GM12874 (cell line): ENCODE measurements around the gene SAMD8.

ENCODE experiments used
- TF ChIP-seq, protein P1 (sequence below): IDR thresholded peaks from 2 replicates; pipeline ENCODE4 v1.5.1; 2011; ENCODE audit warnings: low read depth, mild to moderate bottlenecking, control low read depth, low read length, moderate library complexity; ENCODE audit not compliant: insufficient read depth

The SAMD8 gene

GRCh38 chr10:75067272-75067671, 44.2 kb upstream of the SAMD8 start:
- TF ChIP-seq, protein P1, sequence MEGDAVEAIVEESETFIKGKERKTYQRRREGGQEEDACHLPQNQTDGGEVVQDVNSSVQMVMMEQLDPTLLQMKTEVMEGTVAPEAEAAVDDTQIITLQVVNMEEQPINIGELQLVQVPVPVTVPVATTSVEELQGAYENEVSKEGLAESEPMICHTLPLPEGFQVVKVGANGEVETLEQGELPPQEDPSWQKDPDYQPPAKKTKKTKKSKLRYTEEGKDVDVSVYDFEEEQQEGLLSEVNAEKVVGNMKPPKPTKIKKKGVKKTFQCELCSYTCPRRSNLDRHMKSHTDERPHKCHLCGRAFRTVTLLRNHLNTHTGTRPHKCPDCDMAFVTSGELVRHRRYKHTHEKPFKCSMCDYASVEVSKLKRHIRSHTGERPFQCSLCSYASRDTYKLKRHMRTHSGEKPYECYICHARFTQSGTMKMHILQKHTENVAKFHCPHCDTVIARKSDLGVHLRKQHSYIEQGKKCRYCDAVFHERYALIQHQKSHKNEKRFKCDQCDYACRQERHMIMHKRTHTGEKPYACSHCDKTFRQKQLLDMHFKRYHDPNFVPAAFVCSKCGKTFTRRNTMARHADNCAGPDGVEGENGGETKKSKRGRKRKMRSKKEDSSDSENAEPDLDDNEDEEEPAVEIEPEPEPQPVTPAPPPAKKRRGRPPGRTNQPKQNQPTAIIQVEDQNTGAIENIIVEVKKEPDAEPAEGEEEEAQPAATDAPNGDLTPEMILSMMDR = no peak

DNA sequence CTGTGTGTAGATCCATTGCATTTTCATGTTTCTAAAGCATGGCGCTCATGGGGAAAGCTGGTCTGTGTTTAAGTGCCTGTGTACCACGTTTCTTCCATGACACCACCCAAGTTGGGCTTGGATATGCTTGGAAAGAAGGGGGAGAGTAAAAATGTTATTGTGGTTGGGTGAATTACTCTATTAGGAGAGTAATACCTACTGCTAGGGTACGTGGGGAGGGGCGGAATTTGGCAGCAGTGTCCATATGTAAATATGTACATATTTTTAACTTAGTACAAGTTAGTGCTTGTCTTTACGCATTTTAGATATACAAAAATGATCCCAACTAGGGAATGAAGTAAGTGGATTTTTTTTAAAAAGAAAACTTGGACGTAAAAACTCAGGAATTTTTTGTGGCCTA, 42.9 kb upstream of the SAMD8 start:
- TF ChIP-seq, protein P1 = no peak

- TF ChIP-seq, protein P1 = no peak
Observed at GRCh38 chr10:75070476-75070875, 41.0 kb upstream of the SAMD8 start.

- TF ChIP-seq, protein P1 = no peak
Observed at GRCh38 chr10:75070961-75071428, 40.5 kb upstream of the SAMD8 start.

DNA sequence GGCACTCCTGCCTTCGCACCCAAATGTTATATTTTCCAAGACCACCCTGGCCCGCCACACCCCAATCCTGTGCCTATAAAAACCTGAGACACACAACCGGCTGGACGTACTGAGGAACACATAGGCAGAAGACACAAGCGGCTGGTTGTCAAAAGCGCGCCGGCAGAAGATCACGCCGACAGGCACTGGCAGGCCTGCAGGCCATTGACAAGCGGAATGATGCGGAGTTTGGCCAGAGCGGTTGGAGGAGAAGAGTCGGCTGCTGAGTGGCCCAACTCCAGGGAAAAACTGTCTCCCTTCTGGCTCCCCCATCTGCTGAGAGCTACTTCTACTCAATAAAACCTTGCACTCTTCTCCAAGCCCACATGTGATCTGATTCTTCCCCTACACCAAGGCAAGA, 39.7 kb upstream of the SAMD8 start:
- TF ChIP-seq, protein P1 = no peak

- TF ChIP-seq, protein P1 = no peak
Observed at GRCh38 chr10:75072727-75073126, 38.7 kb upstream of the SAMD8 start.

- TF ChIP-seq, protein P1 = no peak
Observed at GRCh38 chr10:75073442-75073841, 38.0 kb upstream of the SAMD8 start.
